Measurements from ENCODE around the gene ZAR1. TPM values are rescaled to one million over a fixed set of nuclear protein-coding genes. Genes with fewer than 3 reads are reported as not detected.

ZAR1 gene
- total and polyA plus RNA-seq, 2 donors (not counting 1 experiment from before 2014, with no cell fraction given) = not detected

- Histone ChIP-seq H3K4me2 (replicated peaks; ENCODE audit: low read depth, low read length, poor library complexity, severe bottlenecking) (no peak overlapping the region), H3K27ac (ENCODE audit: low read length in 2 of 2) (no peak overlapping the region), H3K4me3 (ENCODE audit: control extremely low read depth in 1 of 5, extremely low read depth in 1 of 5, insufficient read depth in 1 of 5, low read depth in 2 of 5, low read length in 4 of 5) (no peak overlapping the region), H3K79me2 (ENCODE audit: control insufficient read depth, insufficient read depth, low read length) (no peaks in the 10 kb centered on the region), H2AFZ (ENCODE audit: insufficient read depth, low read depth, low read length, poor library complexity, severe bottlenecking) (no peak overlapping the region), H3K36me3 (replicated peaks in 1 of 2; ENCODE audit: control extremely low read depth in 1 of 2, control insufficient read depth in 1 of 2, extremely low read depth in 1 of 2, insufficient read depth in 2 of 2, low read length in 1 of 2) (no peaks in the 10 kb centered on the region), H4K20me1 (ENCODE audit: control insufficient read depth, insufficient read depth, low read length, poor library complexity, severe bottlenecking) (no peaks in the 10 kb centered on the region), H3K27me3 (replicated peaks in 1 of 4; ENCODE audit: control extremely low read depth in 1 of 4, control insufficient read depth in 3 of 4, insufficient read depth in 4 of 4, low read length in 3 of 4) (peaks cover 0 to 5% (median 0%) of the 10 kb centered on the region in 4 experiments), H3K4me1 (ENCODE audit: control insufficient read depth in 2 of 2, insufficient read depth in 2 of 2, low read length in 2 of 2) (no peaks in the 10 kb centered on the region), H3K9me3 (ENCODE audit: control extremely low read depth in 1 of 3, control insufficient read depth in 2 of 3, insufficient read depth in 1 of 3, low read length in 2 of 3) (peaks cover 0 to 11% (median 0%) of the 10 kb centered on the region in 3 donors), H3K9ac (ENCODE audit: low read length) (no peak overlapping the region)
- no peak overlapping the region for H3K4me3 Mint-ChIP-seq
- H3K4me1 Mint-ChIP-seq = no peaks in the 10 kb centered on the region
- H3K9me3 Mint-ChIP-seq (ENCODE audit: insufficient read depth) = peaks cover 4% of the 10 kb centered on the region
- no peak overlapping the region for H3K27ac Mint-ChIP-seq
- ChIA-PET POLR2A (no interaction called here), CTCF (interaction anchor here (1.5 kb wide), 1 partner anchor 9 kb away, joined by 7 read pairs; no protein-coding TSS in a partner anchor)
- H3K27me3 Mint-ChIP-seq = peaks cover 26% of the 10 kb centered on the region
- no peak for TF ChIP-seq EZH2 (IDR thresholded peaks at IDR 0.05; ENCODE audit: borderline replicate concordance, insufficient read depth, low read depth, low read length, poor library complexity, severe bottlenecking)
- no peak for TF ChIP-seq CTCF (IDR thresholded peaks at IDR 0.05)
- no peak for DNase-seq
- intact Hi-C loops (cut with micrococcal nuclease) = no loop called here
- WGBS (ENCODE audit: insufficient coverage) = 84% methylated on average over 2 of the region's 2 CpGs
- ATAC-seq (ENCODE audit: low read depth) = no peak
These were observed 35.5 kb upstream of the ZAR1 start for GRCh38 chr4:48454591-48454990.

- Histone ChIP-seq H2AFZ (ENCODE audit: insufficient read depth, low read depth, low read length, poor library complexity, severe bottlenecking) (no peak overlapping the region), H3K36me3 (replicated peaks in 1 of 2; ENCODE audit: control extremely low read depth in 1 of 2, control insufficient read depth in 1 of 2, extremely low read depth in 1 of 2, insufficient read depth in 2 of 2, low read length in 1 of 2) (no peaks in the 10 kb centered on the region), H3K4me1 (ENCODE audit: control insufficient read depth in 2 of 2, insufficient read depth in 2 of 2, low read length in 2 of 2) (no peaks in the 10 kb centered on the region), H3K9me3 (ENCODE audit: control extremely low read depth in 1 of 3, control insufficient read depth in 2 of 3, insufficient read depth in 1 of 3, low read length in 2 of 3) (peaks cover 0 to 11% (median 0%) of the 10 kb centered on the region in 3 donors), H3K27me3 (replicated peaks in 1 of 4; ENCODE audit: control extremely low read depth in 1 of 4, control insufficient read depth in 3 of 4, insufficient read depth in 4 of 4, low read length in 3 of 4) (peaks cover 0 to 3% (median 0%) of the 10 kb centered on the region in 4 experiments), H3K4me3 (ENCODE audit: control extremely low read depth in 1 of 5, extremely low read depth in 1 of 5, insufficient read depth in 1 of 5, low read depth in 2 of 5, low read length in 4 of 5) (no peak overlapping the region), H4K20me1 (ENCODE audit: control insufficient read depth, insufficient read depth, low read length, poor library complexity, severe bottlenecking) (no peaks in the 10 kb centered on the region), H3K9ac (ENCODE audit: low read length) (no peak overlapping the region), H3K27ac (ENCODE audit: low read length in 2 of 2) (no peak overlapping the region), H3K79me2 (ENCODE audit: control insufficient read depth, insufficient read depth, low read length) (no peaks in the 10 kb centered on the region), H3K4me2 (replicated peaks; ENCODE audit: low read depth, low read length, poor library complexity, severe bottlenecking) (no peak overlapping the region)
- intact Hi-C loops (cut with micrococcal nuclease) = no loop called here
- TF ChIP-seq EZH2 (IDR thresholded peaks at IDR 0.05; ENCODE audit: borderline replicate concordance, insufficient read depth, low read depth, low read length, poor library complexity, severe bottlenecking) (no peak), CTCF (IDR thresholded peaks at IDR 0.05) (no peak)
- Mint-ChIP-seq H3K4me1 (no peaks in the 10 kb centered on the region), H3K27me3 (peaks cover 9% of the 10 kb centered on the region), H3K4me3 (no peak overlapping the region), H3K27ac (no peak overlapping the region), H3K9me3 (ENCODE audit: insufficient read depth) (peaks cover 12% of the 10 kb centered on the region)
- POLR2A ChIA-PET = no interaction called here
- no peak for ATAC-seq (ENCODE audit: low read depth)
- CTCF ChIA-PET = no interaction called here
- DNase-seq = no peak
These were observed 29.1 kb upstream of the ZAR1 start for GRCh38 chr4:48461000-48461399.

Measured in B cell (primary cell).